Prostate gland (tissue), 2 donors: ENCODE results near the gene CELF3. TPM values are rescaled to one million over a fixed set of nuclear protein-coding genes. Genes with fewer than 3 reads are reported as not detected.
"Not testable (repeated sequence)": the region's sequence is repeated elsewhere in the genome, so short reads cannot be mapped to it uniquely, and the experiment has no call there.

Experiments
- DNase-seq: peaks from one replicate; pipeline ENCODE4 v3.0.0-alpha.2; 2019; ENCODE audit warnings: low spot score
- H3K27ac ChIP-seq, 2 donors: fragments of 200-600 bp; sonication (generic); 2 replicates each; pipeline ENCODE4 v1.5.1; 2017 to 2019
- H3K27me3 ChIP-seq: fragments of 200-600 bp; sonication (generic); replicated peaks from 2 replicates; pipeline ENCODE4 v1.5.1; 2019; ENCODE audit not compliant: insufficient read depth
- H3K36me3 ChIP-seq, 2 donors: fragments of 200-600 bp; sonication (generic); 1 replicate in 1 of 2; 2 replicates in 1 of 2; pipeline versions ENCODE4 v1.5.1 to v1.8.1; 2017 to 2019
- H3K4me1 ChIP-seq: fragments of 200-600 bp; sonication (generic); replicated peaks from 2 replicates; pipeline ENCODE4 v1.5.1; 2019
- H3K4me3 ChIP-seq, 2 donors: fragments of 200-600 bp; sonication (generic); 2 replicates each; pipeline ENCODE4 v1.5.1; 2017 to 2019
- H3K9me3 ChIP-seq: fragments of 200-600 bp; sonication (generic); 2 replicates; pipeline ENCODE4 v1.5.1; 2017
- CTCF ChIP-seq, 4 experiments: fragments of 200-600 bp in 2 of 4; fragments of 450-650 bp in 2 of 4; sonication (generic) in 2 of 4; IDR thresholded peaks; 1 replicate in 3 of 4; 2 replicates in 1 of 4; pipeline ENCODE4 v1.5.1; 2016 to 2019; ENCODE audit warnings: antibody characterized with exemption in 4 of 4, mild to moderate bottlenecking in 2 of 4, moderate library complexity in 2 of 4
- POLR2A ChIP-seq: fragments of 450-650 bp; IDR thresholded peaks from one replicate; pipeline ENCODE4 v1.6.1; 2016; ENCODE audit warnings: antibody characterized with exemption, mild to moderate bottlenecking
- POLR2AphosphoS5 ChIP-seq: sonication (generic); formaldehyde crosslinking; IDR thresholded peaks from one replicate; pipeline ENCODE4 v1.6.1; 2017; ENCODE audit warnings: antibody characterized with exemption
- WGBS: methylation state at CpG from one replicate; pipeline ENCODE4 v1.1.5; 2018; 5-methylcytosine and 5-hydroxymethylcytosine counted together
- intact Hi-C: fragments of 100-400 bp; cut with DNase I; formaldehyde crosslinking; loops from one replicate; pipeline ENCODE4 v1.14.2; 2022
- total RNA-seq, 2 donors: library from RNA; depleted of rRNA; stranded (reverse); fragments of >200 nt; gene quantifications; one replicate each; pipeline ENCODE4 v1.1.0, GENCODE V29; 2016

The CELF3 gene
- total RNA-seq, 2 donors from 2014 or later: 0.34 TPM; not detected in 1

- no peaks in the 10 kb centered on the region for H3K4me1 ChIP-seq
- WGBS: 69% methylated on average over 4 of the region's 4 CpGs
- no peak overlapping the region for H3K27ac ChIP-seq
- H3K27me3 ChIP-seq: no peaks in the 10 kb centered on the region
- H3K36me3 ChIP-seq: peaks cover 0 to 3% of the 10 kb centered on the region in 2 donors
- TF ChIP-seq CTCF (IDR thresholded peaks at IDR 0.05) (no peak), POLR2A (no peak), POLR2AphosphoS5 (no peak)
- no peak for DNase-seq
- H3K9me3 ChIP-seq: no peaks in the 10 kb centered on the region
- no peak overlapping the region for H3K4me3 ChIP-seq
- intact Hi-C loops: loop anchor here (10.0 kb wide), 1 partner anchor 75 kb away; the partner anchor contains the start of gene SNX27
These were observed 27.1 kb downstream of the CELF3 start for GRCh38 chr1:151689494-151689893.

- H3K27me3 ChIP-seq: no peaks in the 10 kb centered on the region
- DNase-seq: no peak
- no peak overlapping the region for H3K4me3 ChIP-seq
- no peak overlapping the region for H3K27ac ChIP-seq
- H3K4me1 ChIP-seq: no peaks in the 10 kb centered on the region
- H3K36me3 ChIP-seq: no peaks in the 10 kb centered on the region
- intact Hi-C loops: loop anchor here (10.0 kb wide), 1 partner anchor 72 kb away; the partner anchor contains the start of gene SNX27
- WGBS: 92% methylated on average over 2 of the region's 2 CpGs
- no peaks in the 10 kb centered on the region for H3K9me3 ChIP-seq
- TF ChIP-seq CTCF (IDR thresholded peaks at IDR 0.05) (no peak), POLR2AphosphoS5 (no peak), POLR2A (no peak)
These were observed 30.0 kb downstream of the CELF3 start for GRCh38 chr1:151686561-151686960.

GRCh38 chr1:151684128-151684527, 32.5 kb downstream of the CELF3 start:
- no peaks in the 10 kb centered on the region for H3K27me3 ChIP-seq
- peaks cover 5% of the 10 kb centered on the region for H3K4me1 ChIP-seq
- no peak overlapping the region for H3K4me3 ChIP-seq
- DNase-seq: no peak
- no peak overlapping the region for H3K27ac ChIP-seq
- H3K9me3 ChIP-seq: no peaks in the 10 kb centered on the region
- intact Hi-C loops: loop anchor here (10.0 kb wide), 1 partner anchor 69 kb away; the partner anchor contains the start of gene SNX27
- 98% methylated on average over 2 of the region's 2 CpGs for WGBS
- TF ChIP-seq POLR2AphosphoS5 (no peak), CTCF (IDR thresholded peaks at IDR 0.05) (no peak)
- no peaks in the 10 kb centered on the region for H3K36me3 ChIP-seq

DNA sequence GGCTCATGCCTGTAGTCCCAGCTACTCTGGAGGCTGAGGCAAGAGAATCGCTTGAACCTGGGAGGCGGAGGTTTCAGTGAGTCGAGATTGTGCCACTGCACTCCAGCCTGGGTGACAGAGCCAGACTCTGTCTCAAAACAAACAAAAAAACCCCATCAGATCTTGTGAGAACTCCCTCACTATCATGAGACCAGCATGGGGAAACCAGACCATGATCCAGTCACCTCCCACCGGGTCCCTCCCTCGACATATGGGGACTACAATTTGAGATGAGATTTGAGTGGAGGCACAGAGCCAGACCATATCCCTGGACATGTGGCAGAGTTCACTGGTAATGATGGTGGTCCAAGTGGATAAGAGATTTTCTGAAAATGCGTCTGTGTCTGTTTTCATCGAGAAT, 33.7 kb downstream of the CELF3 start:
- not testable (repeated sequence) for H3K36me3 ChIP-seq, H3K27ac ChIP-seq, DNase-seq, H3K27me3 ChIP-seq, H3K9me3 ChIP-seq, H3K4me3 ChIP-seq, H3K4me1 ChIP-seq
- 91% methylated on average over 7 of the region's 7 CpGs for WGBS
- intact Hi-C loops: loop anchor here (10.0 kb wide), 1 partner anchor 68 kb away; the partner anchor contains the start of gene SNX27

GRCh38 chr1:151681923-151682322, 34.7 kb downstream of the CELF3 start:
- TF ChIP-seq POLR2A (no peak), CTCF (IDR thresholded peaks at IDR 0.05) (no peak), POLR2AphosphoS5 (no peak)
- peak overlapping the region in 1 of 2 donors; percentile 1 for H3K27ac ChIP-seq
- no peak overlapping the region for H3K4me3 ChIP-seq
- DNase-seq: no peak
- H3K4me1 ChIP-seq: peaks cover 5% of the 10 kb centered on the region
- no peaks in the 10 kb centered on the region for H3K36me3 ChIP-seq
- no peaks in the 10 kb centered on the region for H3K9me3 ChIP-seq
- no peaks in the 10 kb centered on the region for H3K27me3 ChIP-seq
- intact Hi-C loops: loop anchor here (10.0 kb wide), 1 partner anchor 67 kb away; the partner anchor contains the start of gene SNX27
- WGBS: 70% methylated on average over 2 of the region's 2 CpGs
